Right lobe of liver (tissue), 6 donors: ENCODE measurements around the gene HTR4. TPM values are rescaled to one million over a fixed set of nuclear protein-coding genes. Genes with fewer than 3 reads are reported as not detected.

ENCODE experiments used
- ATAC-seq, 4 donors: fragments of 200-7000 bp; cut with Tn5 transposase; one replicate each; pipeline ENCODE4 v1.9.1; 2020; ENCODE audit warnings: mild to moderate bottlenecking in 4 of 4, moderate library complexity in 4 of 4
- DNase-seq, 3 donors: peaks; one replicate each; pipeline ENCODE4 v3.0.0-alpha.2; 2020
- H3K27ac ChIP-seq, 3 donors: fragments of 200-600 bp; one replicate each; pipeline ENCODE4 v1.8.0; 2022
- H3K27me3 ChIP-seq, 2 donors: fragments of 200-600 bp; one replicate each; pipeline ENCODE4 v1.8.0; 2022
- H3K36me3 ChIP-seq, 4 donors: fragments of 200-600 bp; sonication (generic) in 1 of 4; one replicate each; pipeline versions ENCODE4 v1.5.1 to v1.8.0; 2017 to 2022; ENCODE audit warnings: control low read depth in 1 of 4
- H3K4me1 ChIP-seq, 4 donors: fragments of 200-600 bp; sonication (generic) in 1 of 4; one replicate each; pipeline versions ENCODE4 v1.5.1 to v1.8.0; 2017 to 2022; ENCODE audit warnings: control low read depth in 1 of 4
- H3K4me3 ChIP-seq, 3 donors: fragments of 200-600 bp; one replicate each; pipeline ENCODE4 v1.8.0; 2022
- H3K9me3 ChIP-seq, 4 donors: fragments of 200-600 bp; sonication (generic) in 1 of 4; one replicate each; pipeline versions ENCODE4 v1.5.1 to v1.8.0; 2017 to 2022; ENCODE audit warnings: control low read depth in 1 of 4
- CTCF ChIP-seq, 4 donors: fragments of 200-600 bp in 3 of 4; fragments of 450-650 bp in 1 of 4; IDR thresholded peaks; one replicate each; pipeline versions ENCODE4 v1.5.1 to v1.8.0; 2016 to 2022; ENCODE audit warnings: antibody characterized with exemption in 4 of 4, mild to moderate bottlenecking in 2 of 4
- POLR2A ChIP-seq: fragments of 450-650 bp; IDR thresholded peaks from one replicate; pipeline ENCODE4 v1.6.1; 2017; ENCODE audit warnings: antibody characterized with exemption, mild to moderate bottlenecking
- WGBS: methylation state at CpG from one replicate; pipeline ENCODE4 v1.1.6; 2018; ENCODE audit warnings: low coverage, low lambda C conversion rate; ENCODE audit not compliant: insufficient coverage; ENCODE audit errors: missing lambda C conversion rate; 5-methylcytosine and 5-hydroxymethylcytosine counted together
- intact Hi-C, 2 donors: fragments of 100-400 bp; cut with DNase I; formaldehyde crosslinking; loops; one replicate each; pipeline versions ENCODE4 v1.11.2 to v1.14.1; 2022
- total RNA-seq, 6 experiments: library from RNA; depleted of rRNA in 2 of 6; stranded (reverse); fragments of >200 nt in 2 of 6; fragmentation: NEBNext Ultra II Directional in 3 of 6; extraction: Animal tissue kit (Norgen Biotek cat#: 25700) in 3 of 6; gene quantifications; one replicate each; pipeline versions ENCODE4 v1.1.0 to v1.2.4, GENCODE V29; 2016 to 2023
- donor health status: DM: no; HTN: yes; CAD: no.
- donor health status: DM: no; HTN: no; CAD: no.
- donor health status: DM: no; HTN: no; CAD: no.
- donor health status: DM: no; HTN: yes; CAD: no.
- donor health status: DM: no; HTN: yes; CAD: no.

The HTR4 gene
- total RNA-seq, 6 experiments from 2014 or later: 0.12 to 0.23 (median 0.13) TPM; not detected in 3

- Histone ChIP-seq H3K27me3 (no peaks in the 10 kb centered on the region), H3K4me3 (no peak overlapping the region), H3K4me1 (no peaks in the 10 kb centered on the region), H3K27ac (no peak overlapping the region), H3K9me3 (no peaks in the 10 kb centered on the region), H3K36me3 (no peaks in the 10 kb centered on the region)
- no peak for ATAC-seq
- TF ChIP-seq POLR2A (no peak), CTCF (IDR thresholded peaks at IDR 0.05) (no peak)
- intact Hi-C loops: no loop called here
- 80% methylated on average over 3 of the region's 3 CpGs for WGBS
- no peak for DNase-seq
These were observed 146.7 kb downstream of the HTR4 start for GRCh38 chr5:148507648-148508047.

GRCh38 chr5:148499452-148499851 is 154.9 kb downstream of the HTR4 start:
- no peak for ATAC-seq
- TF ChIP-seq POLR2A (no peak), CTCF (IDR thresholded peaks at IDR 0.05) (no peak)
- H3K4me1 ChIP-seq: no peaks in the 10 kb centered on the region
- no peaks in the 10 kb centered on the region for H3K9me3 ChIP-seq
- H3K36me3 ChIP-seq: no peaks in the 10 kb centered on the region
- no peak for DNase-seq
- no CpG with 5 or more reads among the region's 1 CpG for WGBS
- H3K27me3 ChIP-seq: no peaks in the 10 kb centered on the region
- no peak overlapping the region for H3K4me3 ChIP-seq
- intact Hi-C loops: no loop called here
- no peak overlapping the region for H3K27ac ChIP-seq

GRCh38 chr5:148497757-148498156 is 156.6 kb downstream of the HTR4 start:
- ATAC-seq: no peak

GRCh38 chr5:148492351-148492750 is 162.0 kb downstream of the HTR4 start:
- no peak for ATAC-seq
- Histone ChIP-seq H3K9me3 (no peaks in the 10 kb centered on the region), H3K27ac (peak overlapping the region in 1 of 3 donors; percentile 36), H3K27me3 (no peaks in the 10 kb centered on the region), H3K36me3 (no peaks in the 10 kb centered on the region), H3K4me1 (peaks cover 0 to 35% (median 3%) of the 10 kb centered on the region in 4 donors), H3K4me3 (no peak overlapping the region)
- intact Hi-C loops: no loop called here
- no peak for TF ChIP-seq POLR2A
- no peak for TF ChIP-seq CTCF (IDR thresholded peaks at IDR 0.05)
- 77% methylated on average over 1 of the region's 1 CpG for WGBS
- no peak for DNase-seq

More at GRCh38 chr5:148497757-148498156, 156.6 kb downstream of the HTR4 start:
- intact Hi-C loops: no loop called here
- H3K36me3 ChIP-seq: no peaks in the 10 kb centered on the region
- no peaks in the 10 kb centered on the region for H3K9me3 ChIP-seq
- WGBS: 83% methylated on average over 1 of the region's 1 CpG
- no peaks in the 10 kb centered on the region for H3K27me3 ChIP-seq
- TF ChIP-seq CTCF (IDR thresholded peaks at IDR 0.05): no peak
- no peak for TF ChIP-seq POLR2A
- H3K27ac ChIP-seq: no peak overlapping the region
- H3K4me3 ChIP-seq: no peak overlapping the region
- DNase-seq: no peak
- no peaks in the 10 kb centered on the region for H3K4me1 ChIP-seq

- intact Hi-C loops: no loop called here
- Histone ChIP-seq H3K4me1 (peaks cover 0 to 35% (median 3%) of the 10 kb centered on the region in 4 donors), H3K36me3 (no peaks in the 10 kb centered on the region), H3K27me3 (no peaks in the 10 kb centered on the region), H3K4me3 (no peak overlapping the region), H3K27ac (peak overlapping the region in 1 of 3 donors; percentile 36), H3K9me3 (no peaks in the 10 kb centered on the region)
- ATAC-seq: peak; percentile 89 to 95 (median 92)
- peak; percentile 58 to 81 (median 73) for DNase-seq
- TF ChIP-seq POLR2A: no peak
- 38% methylated on average over 6 of the region's 6 CpGs for WGBS
These were observed 162.5 kb downstream of the HTR4 start for GRCh38 chr5:148491793-148492184.
